Keratinocyte (primary cell): ENCODE measurements around the gene OR52B6. TPM values are rescaled to one million over a fixed set of nuclear protein-coding genes. Genes with fewer than 3 reads are reported as not detected.
"Not testable (repeated sequence)": the region's sequence is repeated elsewhere in the genome, so short reads cannot be mapped to it uniquely, and the experiment has no call there.

Experiments
- DNase-seq: peaks from one replicate; pipeline ENCODE4 v3.0.0-alpha.2; 2011; ENCODE audit warnings: low read depth, missing footprints, low spot score
- FAIRE-seq: peaks from 2 replicates; lab custom pipeline; 2011; peaks lifted over from hg19 to GRCh38; lab: Jason Lieb, UNC
- H2AFZ ChIP-seq: 2 replicates; pipeline ENCODE4 v1.6.0; 2012; ENCODE audit warnings: low read length, control low read depth, inconsistent platforms; ENCODE audit not compliant: control insufficient read depth
- H3K27ac ChIP-seq: 2 replicates; pipeline ENCODE4 v1.5.1; 2011; ENCODE audit warnings: low read length; ENCODE audit not compliant: control insufficient read depth, insufficient read depth
- H3K27me3 ChIP-seq: 3 replicates; pipeline ENCODE4 v1.6.0; 2011; ENCODE audit warnings: low read length; ENCODE audit not compliant: control insufficient read depth, insufficient read depth; ENCODE audit errors: extremely low read depth
- H3K36me3 ChIP-seq, 2 experiments: 2 replicates in 1 of 2; 3 replicates in 1 of 2; pipeline ENCODE4 v1.5.1; 2011; ENCODE audit warnings: low read length in 2 of 2, mild to moderate bottlenecking in 1 of 2; ENCODE audit not compliant: control insufficient read depth in 2 of 2, insufficient read depth in 2 of 2; ENCODE audit errors: extremely low read depth in 1 of 2
- H3K4me1 ChIP-seq: 3 replicates; pipeline ENCODE4 v1.5.1; 2011; ENCODE audit warnings: low read length; ENCODE audit not compliant: control insufficient read depth, insufficient read depth; ENCODE audit errors: extremely low read depth
- H3K4me2 ChIP-seq: 3 replicates; pipeline ENCODE4 v1.6.0; 2011; ENCODE audit warnings: low read depth, low read length; ENCODE audit not compliant: control insufficient read depth, insufficient read depth; ENCODE audit errors: extremely low read depth
- H3K4me3 ChIP-seq, 3 experiments: fragments of 200-600 bp in 1 of 3; sonication (generic) in 1 of 3; 2 replicates in 2 of 3; 3 replicates in 1 of 3; pipeline ENCODE4 v1.5.1; 2011 to 2016; ENCODE audit warnings: low read length in 3 of 3, mild to moderate bottlenecking in 3 of 3, control low read depth in 2 of 3, inconsistent platforms in 1 of 3, low read depth in 1 of 3, mixed read lengths in 1 of 3, mixed run types in 1 of 3, moderate library complexity in 1 of 3; ENCODE audit not compliant: control insufficient read depth in 2 of 3, insufficient read depth in 2 of 3; ENCODE audit errors: extremely low read depth in 1 of 3
- H3K79me2 ChIP-seq: 2 replicates; pipeline ENCODE4 v1.6.0; 2012; ENCODE audit warnings: low read length; ENCODE audit not compliant: control insufficient read depth, insufficient read depth
- H3K9ac ChIP-seq: 3 replicates; pipeline ENCODE4 v1.6.0; 2011; ENCODE audit warnings: low read length; ENCODE audit not compliant: control insufficient read depth, insufficient read depth; ENCODE audit errors: extremely low read depth
- H3K9me1 ChIP-seq: 3 replicates; pipeline ENCODE4 v1.6.0; 2011; ENCODE audit warnings: low read length; ENCODE audit not compliant: control insufficient read depth, insufficient read depth; ENCODE audit errors: extremely low read depth
- H3K9me3 ChIP-seq: 2 replicates; pipeline ENCODE4 v1.5.1; 2012; ENCODE audit warnings: low read depth, low read length; ENCODE audit not compliant: control insufficient read depth
- H4K20me1 ChIP-seq: 3 replicates; pipeline ENCODE4 v1.6.0; 2011; ENCODE audit warnings: low read length; ENCODE audit not compliant: control insufficient read depth, insufficient read depth; ENCODE audit errors: extremely low read depth
- CTCF ChIP-seq, 3 experiments: IDR thresholded peaks in 1 of 3; conservative IDR thresholded peaks in 1 of 3; optimal IDR thresholded peaks in 1 of 3; 2 replicates in 2 of 3; 3 replicates in 1 of 3; pipeline versions ENCODE3 to v1.5.1; 2011; ENCODE audit warnings: low read length in 3 of 3, mild to moderate bottlenecking in 3 of 3, moderate library complexity in 2 of 3, control low read depth in 1 of 3, inconsistent platforms in 1 of 3; ENCODE audit not compliant: insufficient read depth in 2 of 3; ENCODE audit errors: extremely low read depth in 1 of 3
- EZH2 ChIP-seq: IDR thresholded peaks from one replicate; pipeline ENCODE4 v1.6.1; 2012; ENCODE audit warnings: inconsistent platforms, mild to moderate bottlenecking, low read length, moderate library complexity
- dilution Hi-C: fragments of 300-500 bp; cut with MboI; formaldehyde crosslinking; loops from one replicate; pipeline ENCODE4 v1.7.0; 2020; ENCODE audit warnings: low sequenced_read_pairs; ENCODE audit not compliant: extremely low pct_ligation_motif_present
- polyA plus RNA-seq, 5 experiments: library from polyadenylated mRNA; depleted of rRNA in 3 of 5; stranded (reverse) in 3 of 5; stranded (forward) in 1 of 5; unstranded in 1 of 5; fragments of >200 nt; gene quantifications; 1 replicate in 1 of 5; 2 replicates in 3 of 5; 3 replicates in 1 of 5; pipeline versions ENCODE4 v1.2.1 to v1.2.3, GENCODE V29; 2011 to 2012; ENCODE audit warnings: missing spikeins in 2 of 5, low read depth in 1 of 5, low replicate concordance in 1 of 5

OR52B6 gene
- polyA plus RNA-seq, 1 donor (not counting 4 experiments of a cell fraction or from before 2014, with no cell fraction given): not detected

- Histone ChIP-seq H3K27me3 (no peaks in the 10 kb centered on the region), H3K79me2 (no peaks in the 10 kb centered on the region), H3K36me3 (no peaks in the 10 kb centered on the region), H3K9me3 (no peaks in the 10 kb centered on the region), H2AFZ (no peak overlapping the region), H3K9ac (no peak overlapping the region), H4K20me1 (no peaks in the 10 kb centered on the region), H3K4me2 (peak overlapping the region; percentile 88), H3K4me1 (peaks cover 17% of the 10 kb centered on the region), H3K27ac (no peak overlapping the region), H3K4me3 (no peak overlapping the region), H3K9me1 (no peaks in the 10 kb centered on the region)
- dilution Hi-C loops: no loop called here
- FAIRE-seq (no peak), DNase-seq (no peak)
- TF ChIP-seq CTCF (optimal IDR thresholded peaks at IDR 0.05 in 1 of 3, IDR thresholded peaks at IDR 0.05 in 1 of 3, conservative IDR thresholded peaks at IDR 0.05 in 1 of 3; ENCODE audit: extremely low read depth in 1 of 3, insufficient read depth in 2 of 3, low read length in 3 of 3) (no peak), EZH2 (no peak)
Measured at GRCh38 chr11:5597953-5598352, 17.3 kb downstream of the OR52B6 start.

GRCh38 chr11:5600374-5600851 lies 19.7 kb downstream of the OR52B6 start:
- Histone ChIP-seq H3K36me3 (no peaks in the 10 kb centered on the region), H4K20me1 (no peaks in the 10 kb centered on the region), H2AFZ (peak overlapping the region; percentile 33), H3K9me1 (no peaks in the 10 kb centered on the region), H3K4me3 (no peak overlapping the region), H3K27ac (no peak overlapping the region), H3K9me3 (no peaks in the 10 kb centered on the region), H3K4me2 (no peak overlapping the region), H3K79me2 (no peaks in the 10 kb centered on the region), H3K9ac (no peak overlapping the region), H3K4me1 (peaks cover 17% of the 10 kb centered on the region), H3K27me3 (no peaks in the 10 kb centered on the region)
- dilution Hi-C loops: no loop called here
- TF ChIP-seq CTCF (optimal IDR thresholded peaks at IDR 0.05 in 1 of 3, IDR thresholded peaks at IDR 0.05 in 1 of 3, conservative IDR thresholded peaks at IDR 0.05 in 1 of 3; ENCODE audit: extremely low read depth in 1 of 3, insufficient read depth in 2 of 3, low read length in 3 of 3) (peak; percentile 83 to 89 (median 89)), EZH2 (no peak)
- peak; percentile 57 for FAIRE-seq
- no peak for DNase-seq

- H3K4me2 ChIP-seq, H3K36me3 ChIP-seq, DNase-seq, H3K79me2 ChIP-seq, H3K4me3 ChIP-seq, dilution Hi-C loops, H3K9ac ChIP-seq, FAIRE-seq, H4K20me1 ChIP-seq, H3K9me1 ChIP-seq, H3K27ac ChIP-seq, H3K27me3 ChIP-seq, H3K9me3 ChIP-seq, H2AFZ ChIP-seq: not testable (repeated sequence)
- peaks cover 14% of the 10 kb centered on the region for H3K4me1 ChIP-seq
Measured at GRCh38 chr11:5602791-5603190, 22.1 kb downstream of the OR52B6 start.
